Keratinocyte (primary cell): ENCODE data around the gene TTLL6.

Source experiments
- EZH2 ChIP-seq: IDR thresholded peaks from one replicate; pipeline ENCODE4 v1.6.1; 2012; ENCODE audit warnings: inconsistent platforms, mild to moderate bottlenecking, low read length, moderate library complexity
- TF ChIP-seq, protein P1 (sequence below), 3 experiments: IDR thresholded peaks in 1 of 3; conservative IDR thresholded peaks in 1 of 3; optimal IDR thresholded peaks in 1 of 3; 2 replicates in 2 of 3; 3 replicates in 1 of 3; pipeline versions ENCODE3 to v1.5.1; 2011; ENCODE audit warnings: low read length in 3 of 3, mild to moderate bottlenecking in 3 of 3, moderate library complexity in 2 of 3, control low read depth in 1 of 3, inconsistent platforms in 1 of 3; ENCODE audit not compliant: insufficient read depth in 2 of 3; ENCODE audit errors: extremely low read depth in 1 of 3

DNA sequence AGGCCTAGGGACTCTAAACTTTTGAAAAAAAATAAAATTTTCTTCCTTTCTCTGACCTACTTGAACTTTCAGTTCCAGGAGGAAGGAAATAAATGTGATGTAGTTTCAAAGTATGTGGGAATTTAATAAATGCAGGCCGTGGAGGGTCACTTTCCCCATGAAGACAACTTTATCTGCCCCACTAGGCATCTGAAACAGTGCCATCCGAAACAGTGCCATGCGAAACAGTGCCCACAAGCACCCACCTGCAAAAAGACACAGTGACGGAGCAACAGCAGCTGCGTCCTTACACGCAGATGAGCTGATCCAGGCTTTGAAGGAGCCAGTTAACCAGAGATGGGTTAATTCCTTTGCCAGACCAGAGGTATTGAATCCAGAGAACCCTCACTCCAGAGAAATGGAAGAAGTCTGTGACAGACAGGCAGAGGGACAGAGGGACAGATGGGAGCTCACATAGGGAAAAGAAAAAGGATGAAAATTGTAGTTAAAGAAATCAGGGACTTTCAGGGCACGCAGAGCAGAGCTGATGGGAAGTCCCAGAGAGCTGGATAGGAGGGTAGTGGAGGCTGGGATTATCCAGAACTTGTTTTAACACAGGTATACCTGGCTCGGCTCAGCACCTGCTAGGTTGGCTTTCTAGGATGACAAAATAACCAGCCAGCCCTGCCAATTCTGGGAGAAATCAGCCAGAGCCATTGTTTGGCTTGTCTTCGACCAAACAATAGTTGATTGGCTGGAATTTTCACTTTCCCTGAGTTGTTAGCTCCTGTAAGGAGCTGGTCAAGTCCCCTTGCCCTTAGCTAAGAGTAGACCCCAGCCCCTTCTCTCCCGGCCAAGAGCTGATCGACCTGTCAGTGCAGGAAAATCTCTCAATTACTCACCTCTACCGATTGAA lies 71.4 kb downstream of the TTLL6 start:
- TF ChIP-seq, protein P1, sequence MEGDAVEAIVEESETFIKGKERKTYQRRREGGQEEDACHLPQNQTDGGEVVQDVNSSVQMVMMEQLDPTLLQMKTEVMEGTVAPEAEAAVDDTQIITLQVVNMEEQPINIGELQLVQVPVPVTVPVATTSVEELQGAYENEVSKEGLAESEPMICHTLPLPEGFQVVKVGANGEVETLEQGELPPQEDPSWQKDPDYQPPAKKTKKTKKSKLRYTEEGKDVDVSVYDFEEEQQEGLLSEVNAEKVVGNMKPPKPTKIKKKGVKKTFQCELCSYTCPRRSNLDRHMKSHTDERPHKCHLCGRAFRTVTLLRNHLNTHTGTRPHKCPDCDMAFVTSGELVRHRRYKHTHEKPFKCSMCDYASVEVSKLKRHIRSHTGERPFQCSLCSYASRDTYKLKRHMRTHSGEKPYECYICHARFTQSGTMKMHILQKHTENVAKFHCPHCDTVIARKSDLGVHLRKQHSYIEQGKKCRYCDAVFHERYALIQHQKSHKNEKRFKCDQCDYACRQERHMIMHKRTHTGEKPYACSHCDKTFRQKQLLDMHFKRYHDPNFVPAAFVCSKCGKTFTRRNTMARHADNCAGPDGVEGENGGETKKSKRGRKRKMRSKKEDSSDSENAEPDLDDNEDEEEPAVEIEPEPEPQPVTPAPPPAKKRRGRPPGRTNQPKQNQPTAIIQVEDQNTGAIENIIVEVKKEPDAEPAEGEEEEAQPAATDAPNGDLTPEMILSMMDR (optimal IDR thresholded peaks at IDR 0.05 in 1 of 3, IDR thresholded peaks at IDR 0.05 in 1 of 3, conservative IDR thresholded peaks at IDR 0.05 in 1 of 3; ENCODE audit: extremely low read depth in 1 of 3, insufficient read depth in 2 of 3, low read length in 3 of 3), result no peak
- TF ChIP-seq EZH2, result no peak
